Measurements from ENCODE around the gene HOXB4.

Gene HOXB4

DNA sequence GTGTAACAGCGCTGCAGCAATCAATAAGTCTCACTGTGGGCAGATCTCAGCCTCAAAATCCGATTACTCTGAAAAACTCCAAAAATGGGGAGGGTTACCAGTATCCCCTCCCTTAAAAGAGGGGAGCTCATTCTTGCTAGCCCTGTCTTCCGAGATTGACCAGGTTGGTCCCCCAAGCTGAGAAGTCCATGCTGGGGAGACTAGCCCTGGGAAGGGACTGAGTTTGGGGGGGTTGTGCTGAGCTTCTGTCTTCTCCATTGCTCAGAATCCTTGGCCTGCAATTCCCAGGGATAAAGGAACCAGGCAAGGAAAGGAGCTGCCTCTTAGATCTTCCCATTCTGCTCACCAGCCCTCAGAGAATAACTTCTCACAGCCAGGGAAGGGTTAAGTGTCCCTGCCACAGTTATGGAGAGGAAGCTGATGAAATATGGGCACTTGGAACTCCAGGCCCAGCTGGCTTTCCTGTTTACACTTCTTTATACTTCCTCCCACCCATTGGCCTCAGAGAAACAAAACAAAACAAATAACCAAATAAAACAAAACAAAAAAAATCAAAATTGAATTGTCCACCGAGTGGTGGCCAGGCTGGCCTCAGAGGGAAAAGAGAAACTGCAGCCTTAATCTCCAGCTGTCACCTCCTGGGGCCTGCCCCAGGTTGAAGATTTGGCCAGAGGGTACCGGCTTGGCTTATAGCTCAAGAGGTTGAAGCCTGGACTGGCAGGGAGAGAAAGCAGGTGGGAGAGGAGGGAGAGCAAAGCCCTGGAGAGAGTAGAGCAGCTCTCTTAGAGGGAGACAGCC, 9.3 kb upstream of the HOXB4 start:
- DNase-seq: no peak

DNA sequence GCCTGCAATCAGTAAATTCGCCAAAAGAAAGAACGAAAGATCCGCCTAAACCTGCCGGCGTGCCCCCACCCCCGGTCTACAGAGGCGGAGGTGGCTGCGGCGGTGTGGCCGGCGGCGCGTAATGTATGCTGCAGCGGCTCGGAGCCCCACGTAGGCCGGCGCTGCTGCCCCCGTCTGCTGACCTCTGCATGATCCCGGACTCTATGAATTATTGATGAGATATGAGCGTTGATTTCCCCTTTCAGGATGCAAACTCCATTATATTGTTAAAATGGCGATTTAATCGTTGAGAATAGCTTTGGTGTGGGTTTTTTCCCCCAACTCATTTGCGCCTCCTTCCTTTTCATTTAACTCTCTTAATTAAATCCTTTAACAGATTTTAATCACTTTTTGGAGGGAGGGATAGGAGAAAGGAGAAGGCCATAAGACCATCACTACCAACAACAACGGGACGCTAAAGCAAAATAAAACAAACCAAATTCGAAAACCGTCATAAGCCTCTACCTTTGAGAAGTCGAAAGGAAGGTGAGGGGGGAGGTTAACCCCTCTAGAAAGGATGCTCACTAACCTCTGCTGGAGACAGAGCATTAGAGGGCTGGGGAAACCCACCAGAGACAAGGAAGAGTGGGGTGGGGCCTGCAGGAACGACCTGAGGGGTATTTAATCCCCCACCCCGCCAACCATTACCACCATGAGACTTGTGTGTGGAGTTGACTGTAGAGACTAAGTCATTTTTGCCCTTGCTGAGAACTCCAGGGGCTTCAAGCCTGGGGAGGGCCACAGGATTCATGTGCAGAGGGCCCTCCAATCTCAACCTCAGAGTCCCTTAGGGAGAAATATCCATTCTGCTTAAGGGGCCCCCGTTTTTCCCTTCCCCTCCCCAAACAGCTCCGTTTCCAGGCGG, 8.5 kb upstream of the HOXB4 start:
- DNase-seq: no peak

GRCh38 chr17:48584223-48584741, 6.1 kb upstream of the HOXB4 start:
- no peak for DNase-seq

- DNase-seq: no peak
These were observed 5.6 kb upstream of the HOXB4 start for GRCh38 chr17:48583708-48584222.

- no peak for DNase-seq
These were observed 4.6 kb upstream of the HOXB4 start for GRCh38 chr17:48582750-48583069.

- DNase-seq: no peak
These were observed 1.8 kb upstream of the HOXB4 start for GRCh38 chr17:48579760-48580554.

- DNase-seq: no peak
These were observed 1.3 kb upstream of the HOXB4 start for GRCh38 chr17:48579471-48579759.

- no peak for DNase-seq
These were observed 693 bp upstream of the HOXB4 start for GRCh38 chr17:48578616-48579470.

DNA sequence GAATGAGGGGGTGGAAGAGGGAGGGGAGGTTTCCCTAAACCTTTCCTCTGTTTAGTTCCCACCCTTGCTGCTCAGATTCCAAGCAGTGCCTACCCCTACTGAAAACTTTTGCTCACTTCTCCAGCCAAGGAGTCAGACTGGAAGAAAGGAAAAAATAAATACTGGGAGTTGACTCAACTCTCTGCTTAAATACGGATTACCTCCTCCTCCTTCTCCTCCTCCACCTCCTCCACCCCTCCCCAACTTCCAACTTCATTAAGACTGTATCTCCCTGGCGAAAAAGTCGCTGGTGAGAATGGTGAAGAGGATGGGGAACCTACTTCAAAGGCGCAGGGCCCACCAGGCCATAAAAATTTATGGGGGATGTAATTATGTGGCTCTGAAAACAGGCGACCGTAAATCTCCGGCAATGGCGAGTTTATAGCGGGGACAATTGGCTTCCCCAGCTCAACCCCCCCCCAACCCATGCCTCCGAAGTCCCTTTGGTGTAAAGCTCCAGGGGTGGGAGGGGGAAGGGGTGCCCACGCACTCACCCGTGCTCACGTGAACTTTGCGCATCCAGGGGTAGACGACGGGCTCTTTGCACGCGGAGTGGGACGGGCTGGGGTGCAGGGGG, 712 bp downstream of the HOXB4 start:
- DNase-seq: no peak

DNA sequence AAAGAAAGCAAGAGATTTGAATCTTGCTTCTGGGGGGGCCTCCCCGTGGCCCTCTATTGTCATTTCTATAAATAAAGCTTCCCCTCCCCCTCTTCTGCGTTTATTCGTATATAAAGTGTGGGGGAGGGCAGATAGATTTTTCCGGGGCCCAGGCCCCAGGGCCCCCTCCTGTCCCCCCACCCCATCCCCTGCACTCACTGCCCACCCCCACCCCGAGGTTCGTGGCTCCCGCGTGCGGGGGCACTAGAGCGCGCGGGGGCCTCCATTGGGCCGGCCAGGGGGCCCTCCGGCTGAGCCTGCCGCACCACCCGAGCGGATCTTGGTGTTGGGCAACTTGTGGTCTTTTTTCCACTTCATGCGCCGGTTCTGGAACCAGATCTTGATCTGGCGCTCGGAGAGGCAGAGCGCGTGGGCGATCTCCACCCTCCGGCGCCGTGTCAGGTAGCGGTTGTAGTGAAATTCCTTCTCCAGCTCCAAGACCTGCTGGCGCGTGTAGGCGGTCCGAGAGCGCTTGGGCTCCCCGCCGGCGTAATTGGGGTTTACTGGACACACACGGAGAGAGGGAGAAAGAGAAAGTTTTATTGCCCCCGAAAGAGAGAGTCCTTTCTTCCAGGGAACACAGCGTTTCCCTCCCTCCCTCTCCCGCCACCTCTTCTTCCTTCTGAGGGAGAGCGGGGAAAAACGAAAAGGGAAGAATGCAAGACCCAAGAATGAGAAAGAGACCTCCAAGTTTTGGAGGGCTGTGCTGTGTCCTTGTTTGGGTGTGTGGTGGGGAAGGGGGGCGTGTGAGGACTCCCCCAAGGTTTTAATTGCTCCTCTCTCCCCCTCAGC, 1.5 kb downstream of the HOXB4 start:
- no peak for DNase-seq

- DNase-seq: no peak
These were observed 2.3 kb downstream of the HOXB4 start for GRCh38 chr17:48575673-48576478.

- no peak for DNase-seq
These were observed 3.0 kb downstream of the HOXB4 start for GRCh38 chr17:48575066-48575582.

- no peak for DNase-seq
These were observed 3.6 kb downstream of the HOXB4 start for GRCh38 chr17:48574505-48575065.

DNA sequence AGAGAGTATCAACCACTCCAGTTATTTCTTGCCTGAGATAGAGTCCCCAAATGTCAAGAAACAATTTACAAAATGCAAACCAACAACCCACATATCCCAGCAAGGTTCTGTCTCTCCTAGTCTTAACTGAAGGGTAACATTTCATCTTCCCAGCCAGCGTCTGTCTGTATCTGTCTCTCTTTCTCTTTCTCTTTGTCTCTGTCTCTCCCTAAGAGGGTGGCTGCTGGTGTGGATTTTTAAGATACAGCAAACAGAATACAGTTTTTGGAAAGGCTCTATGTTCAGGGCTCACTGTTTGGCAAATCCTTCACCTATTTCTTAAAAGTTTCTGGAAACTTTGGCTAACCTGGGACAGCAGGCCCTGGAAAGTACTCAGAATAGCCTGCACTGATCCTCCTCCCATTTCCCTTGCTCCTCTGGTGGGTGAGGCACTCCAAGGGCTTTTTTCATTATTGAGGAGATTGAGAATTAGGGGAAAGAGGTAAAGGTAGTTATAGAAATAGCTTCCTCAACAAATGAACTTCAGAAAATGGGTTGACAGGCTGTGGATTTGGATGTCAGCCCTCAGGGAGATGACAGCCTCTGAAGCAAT, 6.2 kb downstream of the HOXB4 start:
- DNase-seq: no peak

GRCh38 chr17:48571024-48571818, 6.9 kb downstream of the HOXB4 start:
- DNase-seq: no peak

- DNase-seq: no peak
These were observed 7.7 kb downstream of the HOXB4 start for GRCh38 chr17:48570325-48571023.

GRCh38 chr17:48569674-48570324, 8.4 kb downstream of the HOXB4 start:
- DNase-seq: no peak

All from activated CD4-positive, alpha-beta T cell treated with anti-CD3 and anti-CD28 coated beads, Interleukin-2, amount 50 U/mL, for 16 hours (primary cell).